ENCODE results near the gene ATAD3B.
"Not testable (repeated sequence)": the region's sequence is repeated elsewhere in the genome, so short reads cannot be mapped to it uniquely, and the experiment has no call there.

The ATAD3B gene

DNA sequence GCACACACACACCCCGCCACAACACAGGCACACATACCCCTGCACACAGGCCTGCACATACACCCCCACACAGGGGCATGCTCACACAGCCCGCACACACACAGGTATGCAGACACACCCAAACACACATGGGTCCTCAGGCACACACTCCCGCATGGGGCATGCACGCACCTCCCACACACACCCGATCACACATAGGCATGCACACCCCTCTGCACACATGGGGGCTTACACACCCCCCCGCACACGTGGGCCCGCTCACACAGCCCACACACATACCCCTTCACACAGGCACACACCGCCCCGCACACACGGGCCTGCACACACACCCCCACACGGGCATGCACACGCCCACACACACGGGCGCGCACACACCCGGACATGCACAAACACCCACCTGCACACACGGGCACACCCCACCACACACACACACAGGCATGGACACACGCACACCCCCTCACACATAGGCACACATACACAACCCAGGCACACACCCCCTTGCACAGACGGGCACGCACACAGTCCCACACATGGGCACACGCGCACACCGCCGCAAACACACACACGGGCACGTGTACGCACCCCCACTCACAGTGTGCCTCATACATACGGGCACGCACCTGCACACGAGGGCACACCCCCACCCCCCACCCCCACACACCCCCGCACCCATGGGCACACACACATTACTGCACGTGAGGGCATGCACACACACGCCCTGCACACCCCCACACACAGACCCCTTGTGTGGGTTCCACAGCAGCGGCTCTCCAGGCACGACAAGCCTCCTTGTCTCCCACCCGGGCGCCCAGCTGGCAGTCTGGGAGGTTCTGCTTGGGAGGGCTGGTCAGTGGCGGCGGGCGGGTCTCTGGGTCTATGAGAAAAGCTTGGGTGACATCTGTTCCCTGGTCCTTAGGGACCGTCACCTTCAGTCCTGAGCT lies 8.3 kb downstream of the ATAD3B start:
- ATAC-seq: peak; percentile 60
- Mint-ChIP-seq H3K27me3 (no peaks in the 10 kb centered on the region), H3K4me1 (peaks cover 11% of the 10 kb centered on the region), H3K4me3 (no peak overlapping the region), H3K9me3 (no peaks in the 10 kb centered on the region), H3K27ac (peak overlapping the region in 1 of 2 donors; percentile 73)
- DNase-seq: no peak

DNA sequence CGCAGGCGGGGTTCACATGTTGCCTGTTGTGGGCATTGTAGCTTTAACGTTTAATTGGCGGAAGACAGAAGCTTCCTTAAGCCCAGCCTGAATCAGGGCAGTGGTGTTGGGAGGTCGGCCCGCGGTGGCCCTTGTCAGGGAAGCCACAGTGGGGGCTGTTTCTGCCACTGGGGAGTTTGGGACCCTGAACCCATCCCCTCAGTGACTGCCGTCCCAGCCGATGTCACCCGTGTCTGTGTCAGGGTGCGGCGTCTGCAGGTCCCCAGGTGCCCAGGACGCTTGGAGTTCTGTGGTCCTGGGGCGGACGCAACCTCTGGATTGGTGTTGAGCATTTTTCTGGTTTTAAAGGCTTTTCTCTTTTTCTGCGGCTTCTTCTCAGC lies 8.9 kb downstream of the ATAD3B start:
- not testable (repeated sequence) for ATAC-seq, H3K4me3 Mint-ChIP-seq, H3K4me1 Mint-ChIP-seq, H3K27ac Mint-ChIP-seq, H3K27me3 Mint-ChIP-seq, DNase-seq, H3K9me3 Mint-ChIP-seq

DNA sequence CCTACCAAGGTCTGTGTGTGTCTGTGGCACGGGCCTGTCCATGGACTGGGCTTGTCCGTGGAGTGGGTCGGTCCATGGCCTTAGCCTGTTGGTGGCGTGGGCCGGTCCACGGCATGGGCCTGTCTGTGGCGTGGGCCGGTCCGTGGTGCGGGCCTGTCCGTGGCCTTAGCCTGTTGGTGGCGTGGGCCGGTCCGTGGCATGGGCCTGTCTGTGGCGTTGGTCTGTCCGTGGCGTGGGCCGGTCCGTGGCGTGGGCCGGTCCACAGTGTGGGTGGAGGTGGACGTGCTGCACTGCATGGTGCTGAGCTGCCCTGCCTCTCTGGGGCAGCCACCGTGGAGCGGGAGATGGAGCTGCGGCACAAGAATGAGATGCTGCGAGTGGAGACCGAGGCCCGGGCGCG lies 10.2 kb downstream of the ATAD3B start:
- not testable (repeated sequence) for H3K4me3 Mint-ChIP-seq

DNA sequence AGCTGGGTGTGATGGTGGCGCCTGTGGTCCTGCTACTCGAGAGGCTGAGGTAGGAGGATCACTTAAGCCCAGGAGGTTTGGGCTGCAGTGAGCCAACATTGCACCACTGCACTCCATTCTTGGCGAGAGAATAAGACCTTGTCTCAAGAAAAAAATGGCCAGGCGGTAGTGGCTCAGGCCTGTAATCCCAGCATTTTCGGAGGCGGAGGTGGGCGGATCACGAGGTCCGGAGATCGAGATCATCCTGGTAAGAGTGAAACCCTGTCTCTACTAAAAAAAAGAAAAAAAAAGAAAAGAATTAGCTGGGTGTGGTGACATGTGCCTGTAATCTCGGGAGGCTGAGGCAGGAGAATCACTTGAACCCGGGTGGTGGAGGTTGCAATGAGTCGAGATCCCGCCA lies 11.3 kb downstream of the ATAD3B start:
- Mint-ChIP-seq H3K27me3 (no peaks in the 10 kb centered on the region), H3K4me1 (no peaks in the 10 kb centered on the region), H3K9me3 (no peaks in the 10 kb centered on the region), H3K27ac (no peak overlapping the region), H3K4me3 (no peak overlapping the region)
- ATAC-seq (no peak), DNase-seq (no peak)

More for the DNA sequence above, 10.2 kb downstream of the ATAD3B start:
- H3K9me3 Mint-ChIP-seq, DNase-seq, ATAC-seq, H3K4me1 Mint-ChIP-seq, H3K27me3 Mint-ChIP-seq: not testable (repeated sequence)
- peak overlapping the region in 1 of 2 donors; percentile 27 for H3K27ac Mint-ChIP-seq

DNA sequence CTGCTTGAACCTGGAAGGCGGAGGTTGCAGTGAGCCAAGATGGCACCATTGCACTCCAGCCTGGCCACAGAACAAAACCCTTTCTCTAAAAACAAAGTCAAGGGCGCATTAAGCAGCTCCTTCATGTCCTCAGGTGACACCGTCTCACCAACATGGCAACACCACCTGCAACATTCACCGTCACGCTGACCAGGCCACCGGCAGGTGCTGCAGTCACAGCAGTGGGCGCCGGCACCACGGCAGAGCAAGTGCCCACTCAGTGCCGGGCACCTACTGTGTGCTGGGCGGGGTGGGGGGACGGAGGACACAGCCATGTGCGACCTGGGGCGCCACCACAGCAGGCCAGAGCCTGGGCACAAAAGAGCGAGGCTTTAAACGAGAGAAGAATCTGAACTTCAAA lies 12.1 kb downstream of the ATAD3B start:
- H3K27ac Mint-ChIP-seq: no peak overlapping the region
- H3K27me3 Mint-ChIP-seq: no peaks in the 10 kb centered on the region
- H3K4me3 Mint-ChIP-seq: no peak overlapping the region
- no peaks in the 10 kb centered on the region for H3K9me3 Mint-ChIP-seq
- no peak for DNase-seq
- H3K4me1 Mint-ChIP-seq: no peaks in the 10 kb centered on the region
- ATAC-seq: no peak

DNA sequence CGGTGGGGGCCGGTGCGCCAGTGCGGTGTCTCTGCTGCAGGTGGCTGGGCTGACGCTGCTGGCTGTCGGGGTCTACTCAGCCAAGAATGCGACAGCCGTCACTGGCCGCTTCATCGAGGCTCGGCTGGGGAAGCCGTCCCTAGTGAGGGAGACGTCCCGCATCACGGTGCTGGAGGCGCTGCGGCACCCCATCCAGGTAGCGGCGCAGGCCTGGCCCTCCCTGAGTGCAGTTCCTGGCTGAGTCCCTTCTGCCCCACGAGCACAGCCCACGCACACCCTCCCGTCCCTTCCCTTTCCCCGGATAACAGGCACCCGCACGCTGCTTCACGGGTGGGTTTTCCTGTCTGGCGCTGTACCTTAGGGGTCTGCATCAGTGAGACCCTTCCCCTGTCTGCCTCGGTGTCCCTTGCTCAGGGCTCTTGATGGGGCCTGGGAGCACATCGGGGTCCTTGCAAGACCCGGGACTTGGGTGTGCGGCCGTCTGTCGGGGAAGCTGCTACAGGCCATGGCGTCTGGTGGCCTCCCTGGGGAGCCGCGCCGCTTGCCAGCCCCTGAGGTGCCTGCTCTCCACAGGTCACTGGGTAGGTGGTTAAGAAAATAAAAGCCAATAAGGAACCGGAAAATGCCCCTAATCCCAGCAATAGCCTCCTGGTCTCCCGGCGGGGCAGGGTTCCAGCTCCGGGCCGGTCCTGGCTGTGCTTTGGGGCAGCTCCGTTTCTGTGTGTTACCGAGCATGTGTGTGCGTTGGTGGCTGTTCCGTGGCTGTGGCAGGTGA lies 13.6 kb downstream of the ATAD3B start:
- not testable (repeated sequence) for H3K9me3 Mint-ChIP-seq, DNase-seq, H3K4me3 Mint-ChIP-seq, H3K27me3 Mint-ChIP-seq, H3K4me1 Mint-ChIP-seq, ATAC-seq, H3K27ac Mint-ChIP-seq

DNA sequence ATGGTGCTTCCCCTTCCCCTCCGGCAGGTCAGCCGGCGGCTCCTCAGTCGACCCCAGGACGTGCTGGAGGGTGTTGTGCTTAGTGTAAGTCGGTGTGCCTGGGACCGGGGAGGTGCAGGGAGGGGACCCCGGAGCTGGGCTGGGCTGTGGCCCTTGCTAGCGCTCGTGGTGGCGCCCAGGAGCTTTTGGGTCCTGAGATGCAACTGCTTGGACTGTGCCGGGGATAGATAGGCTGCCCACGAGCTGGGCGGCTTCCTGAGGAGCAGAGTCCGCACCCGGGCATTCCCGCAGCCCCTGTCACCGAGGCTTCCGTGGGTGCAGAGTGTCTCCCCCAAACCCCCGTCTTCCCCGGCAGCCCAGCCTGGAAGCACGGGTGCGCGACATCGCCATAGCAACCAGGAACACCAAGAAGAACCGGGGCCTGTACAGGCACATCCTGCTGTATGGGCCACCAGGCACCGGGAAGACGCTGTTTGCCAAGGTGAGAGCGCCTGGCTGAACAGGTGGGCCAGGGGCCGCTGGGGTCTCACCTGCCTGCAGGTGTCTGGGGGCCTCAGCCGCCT lies 14.3 kb downstream of the ATAD3B start:
- ATAC-seq, H3K27ac Mint-ChIP-seq, H3K27me3 Mint-ChIP-seq, H3K4me3 Mint-ChIP-seq, DNase-seq, H3K9me3 Mint-ChIP-seq, H3K4me1 Mint-ChIP-seq: not testable (repeated sequence)

DNA sequence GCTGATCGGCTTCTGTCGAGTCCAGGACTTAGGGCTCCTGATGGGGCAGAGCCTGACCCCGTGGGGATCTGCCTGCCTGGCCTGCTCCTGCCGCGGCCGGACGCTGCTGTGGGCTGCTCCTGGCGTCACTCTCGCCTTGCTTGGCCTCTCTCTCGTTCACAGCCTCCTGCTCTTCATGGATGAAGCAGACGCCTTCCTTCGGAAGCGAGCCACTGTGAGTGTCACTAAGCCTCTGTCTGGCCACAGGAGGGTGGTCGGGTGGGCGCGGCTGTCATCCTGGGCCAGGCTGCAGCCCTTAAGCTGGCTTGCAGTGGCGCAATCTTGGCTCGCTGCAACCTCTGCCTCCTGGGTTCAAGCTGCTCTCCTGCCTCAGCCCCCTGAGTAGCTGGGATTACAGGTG lies 16.1 kb downstream of the ATAD3B start:
- Mint-ChIP-seq H3K27me3 (no peaks in the 10 kb centered on the region), H3K27ac (no peak overlapping the region), H3K9me3 (no peaks in the 10 kb centered on the region), H3K4me3 (no peak overlapping the region), H3K4me1 (no peaks in the 10 kb centered on the region)
- no peak for ATAC-seq
- DNase-seq: no peak

DNA sequence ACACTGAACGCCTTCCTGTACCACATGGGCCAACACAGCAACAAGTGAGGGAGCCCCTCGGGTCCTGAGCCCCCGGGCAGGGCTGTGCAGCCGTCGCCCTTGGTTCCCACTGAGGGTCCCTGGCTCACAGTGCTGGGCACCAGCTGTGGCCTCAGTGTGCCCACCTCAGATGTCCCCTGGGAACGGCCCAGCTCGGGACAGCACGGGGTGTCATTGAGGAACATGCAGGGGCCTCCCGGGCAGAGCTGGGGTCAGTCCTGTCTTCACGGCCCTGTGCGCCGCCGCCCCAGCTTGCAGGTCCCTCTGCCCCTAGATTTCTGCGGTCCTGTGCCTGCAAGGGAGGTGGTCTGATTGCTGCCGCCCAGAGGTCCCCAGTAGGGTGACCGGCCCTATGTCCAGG lies 17.7 kb downstream of the ATAD3B start:
- DNase-seq (no peak), ATAC-seq (no peak)
- no peaks in the 10 kb centered on the region for H3K27me3 Mint-ChIP-seq
- no peak overlapping the region for H3K27ac Mint-ChIP-seq
- no peak overlapping the region for H3K4me3 Mint-ChIP-seq
- peaks cover 0 to 6% of the 10 kb centered on the region in 2 donors for H3K9me3 Mint-ChIP-seq
- no peaks in the 10 kb centered on the region for H3K4me1 Mint-ChIP-seq

DNA sequence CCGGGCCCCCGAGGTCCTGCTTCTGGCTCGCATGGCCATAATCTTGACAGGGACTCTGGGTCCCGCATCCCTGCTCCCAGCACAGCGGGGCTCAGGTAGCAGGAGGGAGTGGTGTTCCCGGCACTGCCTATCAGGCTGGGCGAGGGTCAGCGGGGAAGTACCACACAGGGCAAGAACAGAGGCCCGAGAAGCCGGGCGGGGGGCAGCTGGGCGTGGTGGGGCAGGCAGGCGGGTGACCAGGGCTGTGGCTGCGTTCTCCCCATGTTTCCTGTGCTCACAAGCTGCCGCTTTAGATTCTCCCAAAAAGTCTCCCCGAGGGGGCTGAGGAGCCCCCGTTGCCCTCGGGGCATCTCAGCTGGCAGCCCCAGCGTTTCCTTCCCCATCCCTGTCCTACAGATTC lies 18.3 kb downstream of the ATAD3B start:
- Mint-ChIP-seq H3K4me1 (no peaks in the 10 kb centered on the region), H3K27ac (peak overlapping the region in 1 of 2 donors; percentile 63), H3K4me3 (no peak overlapping the region), H3K27me3 (no peaks in the 10 kb centered on the region), H3K9me3 (peaks cover 0 to 6% of the 10 kb centered on the region in 2 donors)
- ATAC-seq: no peak
- DNase-seq: no peak

DNA sequence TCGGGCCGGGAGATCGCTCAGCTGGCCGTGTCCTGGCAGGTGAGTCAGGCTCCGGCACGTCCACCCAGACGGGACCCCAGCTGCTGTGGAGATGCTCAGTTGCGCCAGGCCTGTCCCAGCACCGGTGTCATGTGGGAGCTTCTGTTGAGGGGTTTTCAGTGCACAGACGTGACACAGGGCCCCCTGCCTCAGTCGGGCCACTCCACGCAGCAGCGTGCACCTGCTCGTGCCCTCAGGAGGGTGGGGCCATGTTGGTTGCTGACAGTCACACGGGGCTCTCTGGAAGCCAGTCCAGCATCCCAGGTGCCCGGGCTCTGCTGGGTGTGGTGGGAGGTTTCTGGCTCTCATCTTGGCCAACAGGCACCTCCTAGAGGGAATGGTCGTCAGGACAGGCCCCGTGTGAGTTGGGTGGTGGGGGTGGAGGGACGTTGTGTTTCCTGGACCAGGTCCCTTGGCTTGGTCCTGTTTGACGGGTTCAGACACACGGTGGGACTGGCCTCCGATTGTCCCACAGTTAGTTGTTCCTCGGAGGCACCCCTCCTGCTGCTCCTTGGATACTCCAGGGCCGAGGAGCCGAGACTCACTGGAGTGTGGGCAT lies 19.2 kb downstream of the ATAD3B start:
- DNase-seq (no peak), ATAC-seq (no peak)
- H3K9me3 Mint-ChIP-seq: peaks cover 0 to 6% of the 10 kb centered on the region in 2 donors
- no peaks in the 10 kb centered on the region for H3K4me1 Mint-ChIP-seq
- no peaks in the 10 kb centered on the region for H3K27me3 Mint-ChIP-seq
- H3K4me3 Mint-ChIP-seq: no peak overlapping the region
- H3K27ac Mint-ChIP-seq: no peak overlapping the region

DNA sequence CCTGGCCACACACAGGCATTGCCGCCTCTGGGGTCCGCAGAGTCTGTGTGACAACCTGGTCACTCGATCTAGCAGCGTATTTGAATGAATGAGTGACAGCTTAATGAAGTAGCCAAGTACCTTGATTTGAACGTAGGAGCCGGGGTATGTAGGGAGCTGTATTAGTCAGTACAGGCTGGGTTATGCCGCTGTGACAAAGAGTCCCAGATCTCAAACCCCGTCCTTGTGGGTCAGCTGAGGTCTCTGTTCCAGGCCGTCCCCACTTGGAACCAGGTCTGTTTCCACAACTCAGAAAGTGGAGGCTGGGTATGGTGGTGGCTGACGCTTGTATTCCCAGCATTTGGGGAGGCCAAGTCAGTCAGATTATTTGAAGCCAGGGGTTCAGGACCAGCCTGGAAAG lies 20.0 kb downstream of the ATAD3B start:
- Mint-ChIP-seq H3K4me1 (no peaks in the 10 kb centered on the region), H3K9me3 (peaks cover 0 to 6% of the 10 kb centered on the region in 2 donors), H3K27me3 (no peaks in the 10 kb centered on the region), H3K4me3 (no peak overlapping the region), H3K27ac (no peak overlapping the region)
- ATAC-seq: no peak
- no peak for DNase-seq

DNA sequence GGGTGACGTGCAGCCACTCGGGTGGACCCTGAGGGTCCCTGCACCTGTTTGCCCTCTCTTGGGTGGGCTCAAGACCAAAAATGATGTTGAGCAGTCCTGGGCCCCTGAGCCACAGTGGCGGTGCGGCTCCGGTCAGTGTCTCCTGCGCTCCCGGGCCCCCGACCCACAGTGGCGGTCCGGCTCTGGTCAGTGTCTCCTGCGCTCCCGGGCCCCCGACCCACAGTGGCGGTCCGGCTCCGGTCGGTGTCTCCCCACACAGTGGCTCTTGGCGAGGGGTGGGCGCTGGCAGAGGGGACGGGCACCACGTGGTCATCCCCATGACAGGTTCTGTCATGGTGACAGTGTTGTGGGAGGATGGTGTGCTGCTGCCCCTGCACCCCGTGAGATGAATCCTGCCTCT lies 22.7 kb downstream of the ATAD3B start:
- peak; percentile 12 for ATAC-seq
- not testable (repeated sequence) for H3K27me3 Mint-ChIP-seq

DNA sequence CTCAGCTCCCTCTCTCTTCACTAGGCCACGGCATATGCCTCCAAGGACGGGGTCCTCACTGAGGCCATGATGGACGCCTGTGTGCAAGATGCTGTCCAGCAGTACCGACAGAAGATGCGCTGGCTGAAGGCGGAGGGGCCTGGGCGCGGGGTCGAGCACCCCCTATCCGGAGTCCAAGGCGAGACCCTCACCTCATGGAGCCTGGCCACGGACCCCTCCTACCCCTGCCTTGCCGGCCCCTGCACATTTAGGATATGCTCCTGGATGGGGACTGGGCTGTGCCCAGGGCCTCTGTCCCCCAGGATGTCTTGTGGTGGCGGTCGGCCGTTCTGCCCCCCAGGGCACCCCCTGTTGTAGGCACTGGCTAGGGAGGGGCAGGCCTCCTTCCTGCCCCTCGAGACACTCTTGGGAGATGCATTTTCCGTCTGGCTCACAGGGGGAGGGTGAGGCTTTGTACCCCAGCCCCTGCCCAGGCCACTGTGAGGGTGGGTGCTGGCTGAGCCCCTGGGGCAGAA lies 24.0 kb downstream of the ATAD3B start:
- H3K4me3 Mint-ChIP-seq, H3K27ac Mint-ChIP-seq, H3K27me3 Mint-ChIP-seq, H3K9me3 Mint-ChIP-seq, H3K4me1 Mint-ChIP-seq, DNase-seq: not testable (repeated sequence)
- peak; percentile 36 for ATAC-seq

More for the DNA sequence above, 22.7 kb downstream of the ATAD3B start:
- not testable (repeated sequence) for H3K9me3 Mint-ChIP-seq, H3K4me3 Mint-ChIP-seq, H3K27ac Mint-ChIP-seq, DNase-seq, H3K4me1 Mint-ChIP-seq

DNA sequence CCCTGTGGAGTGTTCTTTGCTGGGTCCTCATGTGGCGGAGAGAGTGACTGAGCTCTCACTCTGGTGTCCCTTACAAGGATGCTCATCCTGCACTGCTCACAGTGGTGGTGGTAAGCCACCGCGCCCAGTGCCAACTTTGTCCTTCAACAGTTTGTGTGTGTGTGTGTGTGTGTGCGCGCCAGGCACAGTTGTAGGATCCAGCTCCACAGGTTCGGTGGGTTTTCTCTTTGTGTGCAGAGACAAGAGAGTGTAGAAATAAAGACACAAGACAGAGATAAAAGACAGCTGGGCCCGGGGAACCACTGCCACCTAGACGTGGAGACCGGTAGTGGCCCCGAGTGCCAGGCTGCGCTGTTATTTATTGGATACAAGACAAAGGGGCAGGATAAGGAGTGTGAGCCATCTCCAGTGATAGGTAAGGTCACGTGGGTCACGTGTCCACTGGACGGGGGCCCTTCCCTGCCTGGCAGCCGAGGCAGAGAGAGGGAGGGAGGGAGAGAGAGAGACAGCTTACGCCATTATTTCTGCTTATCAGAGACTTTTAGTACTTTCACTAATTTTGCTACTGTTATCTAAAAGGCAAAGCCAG lies 33.3 kb downstream of the ATAD3B start:
- ATAC-seq: peak; percentile 86
- peak; percentile 79 to 85 for DNase-seq
- H3K27me3 Mint-ChIP-seq, H3K9me3 Mint-ChIP-seq: not testable (repeated sequence)
- Mint-ChIP-seq H3K27ac (peak overlapping the region; percentile 82 to 92), H3K4me3 (peak overlapping the region; percentile 77 to 78), H3K4me1 (peaks cover 16% of the 10 kb centered on the region)
